Heart left ventricle (tissue), 16 donors: ENCODE results near the gene EDA. TPM values are rescaled to one million over a fixed set of nuclear protein-coding genes. Genes with fewer than 3 reads are reported as not detected.

ENCODE experiments used
- ATAC-seq, 4 donors: fragments of 200-7000 bp; cut with Tn5 transposase; one replicate each; pipeline ENCODE4 v1.9.1; 2020 to 2022; ENCODE audit warnings: moderate library complexity in 4 of 4, mild to moderate bottlenecking in 3 of 4, moderate number of reproducible peaks in 1 of 4
- DNase-seq, 5 donors: peaks; one replicate each; pipeline ENCODE4 v3.0.0-alpha.2; 2020
- H3K27ac ChIP-seq, 12 donors: fragments of 200-600 bp; sonication (generic) in 4 of 12; one replicate each; pipeline versions ENCODE4 v1.5.0 to v1.8.0; 2016 to 2022; ENCODE audit warnings: mild to moderate bottlenecking in 2 of 12
- H3K27me3 ChIP-seq, 9 donors: fragments of 200-600 bp; sonication (generic) in 2 of 9; one replicate each; pipeline versions ENCODE4 v1.5.1 to v1.8.0; 2016 to 2022; ENCODE audit warnings: mild to moderate bottlenecking in 3 of 9
- H3K36me3 ChIP-seq, 9 donors: fragments of 200-600 bp; sonication (generic) in 2 of 9; one replicate each; pipeline versions ENCODE4 v1.5.0 to v1.8.0; 2018 to 2022; ENCODE audit warnings: mild to moderate bottlenecking in 2 of 9
- H3K4me1 ChIP-seq, 12 donors: fragments of 200-600 bp; sonication (generic) in 4 of 12; one replicate each; pipeline versions ENCODE4 v1.5.0 to v1.8.0; 2016 to 2022; ENCODE audit warnings: mild to moderate bottlenecking in 3 of 12
- H3K4me3 ChIP-seq, 12 donors: fragments of 200-600 bp; sonication (generic) in 4 of 12; one replicate each; pipeline versions ENCODE4 v1.5.0 to v1.8.0; 2017 to 2022; ENCODE audit warnings: mild to moderate bottlenecking in 9 of 12, moderate library complexity in 4 of 12
- H3K9me3 ChIP-seq, 12 donors: fragments of 200-600 bp; sonication (generic) in 4 of 12; one replicate each; pipeline versions ENCODE4 v1.5.0 to v1.8.0; 2016 to 2022; ENCODE audit warnings: mild to moderate bottlenecking in 1 of 12
- POLR2A ChIP-seq, 2 donors: fragments of 450-650 bp; IDR thresholded peaks; one replicate each; pipeline ENCODE4 v1.6.1; 2017; ENCODE audit warnings: antibody characterized with exemption in 2 of 2, mild to moderate bottlenecking in 2 of 2, moderate library complexity in 2 of 2
- WGBS, 4 donors: extraction: QIAGEN DNeasy Blood & Tissue Kit in 2 of 4; methylation state at CpG; one replicate each; pipeline versions ENCODE4 v1.1.5 to v1.1.7; 2013 to 2018; 5-methylcytosine and 5-hydroxymethylcytosine counted together
- intact Hi-C, 10 donors: fragments of 100-400 bp; cut with DNase I; formaldehyde crosslinking; loops; one replicate each; pipeline versions ENCODE4 v1.11.1 to v1.14.2; 2022
- polyA plus RNA-seq, 2 donors: library from polyadenylated mRNA; stranded (reverse); fragments of 200-250 nt; gene quantifications; one replicate each; pipeline ENCODE4 v1.2.3, GENCODE V29; 2013
- total RNA-seq, 9 donors: library from RNA; depleted of rRNA in 2 of 9; stranded (reverse); fragments of >200 nt in 2 of 9; fragmentation: NEBNext Ultra II Directional in 3 of 9; extraction: Animal tissue kit (Norgen Biotek cat#: 25700) in 3 of 9; gene quantifications; one replicate each; pipeline versions ENCODE4 v1.1.0 to v1.2.4, GENCODE V29; 2016 to 2023
- TF ChIP-seq, protein P1 (sequence below), 12 donors: fragments of 200-600 bp; sonication (generic) in 4 of 12; IDR thresholded peaks; one replicate each; pipeline versions ENCODE4 v1.5.0 to v1.8.0; 2018 to 2022; ENCODE audit warnings: antibody characterized with exemption in 12 of 12, mild to moderate bottlenecking in 5 of 12
- donor health status: ischemic (EF 13 %, LVEDD 7.1; RV severe dilation, severe dysfunction).
- donor health status: healthy with polysubstance abuse.
- donor health status: DM: no; HTN: yes; CAD: no.
- donor health status: DM: no; HTN: no; CAD: no.
- donor health status: ischemic (EF 25% LVEDD 6.9; RV normal size, moderate dysfunction).
- donor health status: ischemic (EF 25% LVEDD 5.7; RV mildly dilated, moderate dysfunction).
- donor health status: healthy.
- donor health status: DM: yes; HTN: yes; CAD: no.
- donor health status: ischemic (EF 35%, LVEDD 5.7; RV mildly dilated, moderate dysfunction).
- donor health status: nonischemic (EF 11% LVEDD 7.7; RV severe dilation, severe dysfunction).
- donor health status: DM: yes; HTN: yes; CAD: no.
- donor health status: PGD.
- donor health status: ischemic (EF 29% LVEDD 5.4; RV normal size, mild dysfunction).
- donor health status: nonischemic (EF 23%, LVEDD 6.1; RV moderate dilation, normal function).

Gene EDA
- total and polyA plus RNA-seq, 11 donors = 2.1 to 13.6 (median 6.3) TPM

DNA sequence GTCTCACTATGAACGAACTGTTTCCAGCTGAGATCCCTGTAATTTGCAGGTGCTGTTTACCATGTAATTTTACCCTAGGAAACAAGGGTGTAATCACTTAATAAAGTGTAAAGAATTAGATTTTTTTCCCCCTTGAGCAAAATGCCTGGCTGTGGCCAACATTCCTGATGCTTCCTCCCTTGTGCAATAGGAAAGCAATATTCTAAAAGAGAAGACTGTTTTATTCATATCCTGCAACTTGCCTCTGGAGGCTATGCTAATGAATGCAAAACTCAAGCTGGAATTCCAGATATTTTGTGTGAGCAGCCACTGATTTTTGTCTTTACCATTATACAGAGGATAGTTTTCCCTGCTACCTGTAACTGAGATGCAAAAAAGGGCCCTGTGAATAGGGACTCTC, 335.8 kb downstream of the EDA start:
- Histone ChIP-seq H3K4me3 (no peak overlapping the region), H3K4me1 (no peaks in the 10 kb centered on the region), H3K27me3 (peaks cover 0 to 3% (median 0%) of the 10 kb centered on the region in 9 donors), H3K9me3 (peaks cover 0 to 3% (median 0%) of the 10 kb centered on the region in 12 donors), H3K36me3 (no peaks in the 10 kb centered on the region), H3K27ac (no peak overlapping the region)
- 58 to 87% (median 80%) methylated on average over 1 of the region's 1 CpG for WGBS, 4 donors
- TF ChIP-seq POLR2A (IDR thresholded peaks at IDR 0.05) = no peak
- TF ChIP-seq, protein P1, sequence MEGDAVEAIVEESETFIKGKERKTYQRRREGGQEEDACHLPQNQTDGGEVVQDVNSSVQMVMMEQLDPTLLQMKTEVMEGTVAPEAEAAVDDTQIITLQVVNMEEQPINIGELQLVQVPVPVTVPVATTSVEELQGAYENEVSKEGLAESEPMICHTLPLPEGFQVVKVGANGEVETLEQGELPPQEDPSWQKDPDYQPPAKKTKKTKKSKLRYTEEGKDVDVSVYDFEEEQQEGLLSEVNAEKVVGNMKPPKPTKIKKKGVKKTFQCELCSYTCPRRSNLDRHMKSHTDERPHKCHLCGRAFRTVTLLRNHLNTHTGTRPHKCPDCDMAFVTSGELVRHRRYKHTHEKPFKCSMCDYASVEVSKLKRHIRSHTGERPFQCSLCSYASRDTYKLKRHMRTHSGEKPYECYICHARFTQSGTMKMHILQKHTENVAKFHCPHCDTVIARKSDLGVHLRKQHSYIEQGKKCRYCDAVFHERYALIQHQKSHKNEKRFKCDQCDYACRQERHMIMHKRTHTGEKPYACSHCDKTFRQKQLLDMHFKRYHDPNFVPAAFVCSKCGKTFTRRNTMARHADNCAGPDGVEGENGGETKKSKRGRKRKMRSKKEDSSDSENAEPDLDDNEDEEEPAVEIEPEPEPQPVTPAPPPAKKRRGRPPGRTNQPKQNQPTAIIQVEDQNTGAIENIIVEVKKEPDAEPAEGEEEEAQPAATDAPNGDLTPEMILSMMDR (IDR thresholded peaks at IDR 0.05) = no peak
- ATAC-seq (no peak), DNase-seq (no peak)
- intact Hi-C loops = no loop called here

DNA sequence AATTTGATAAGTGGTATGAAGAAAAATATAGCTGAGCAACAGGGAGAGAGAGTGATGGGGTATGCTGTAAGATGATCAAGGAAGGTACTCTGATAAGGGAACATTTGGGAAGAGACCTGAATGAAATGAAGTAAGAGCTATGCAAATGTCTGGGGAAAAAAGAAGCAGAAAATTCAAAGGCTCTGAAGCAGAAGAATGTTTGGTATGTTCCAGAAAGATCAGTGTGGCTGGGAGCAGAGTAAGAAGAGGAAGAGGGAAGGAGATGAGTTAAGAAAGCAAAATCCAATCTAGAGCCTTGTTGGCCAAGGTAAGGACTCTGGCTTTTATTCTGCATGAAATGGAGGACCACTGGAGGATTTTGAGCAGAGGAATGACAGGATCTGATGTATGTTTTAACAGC, 343.8 kb downstream of the EDA start:
- peaks cover 0 to 3% (median 0%) of the 10 kb centered on the region in 9 donors for H3K27me3 ChIP-seq
- no peak overlapping the region for H3K4me3 ChIP-seq
- no peak for ATAC-seq
- no peak overlapping the region for H3K27ac ChIP-seq
- no peak for TF ChIP-seq POLR2A (IDR thresholded peaks at IDR 0.05)
- TF ChIP-seq, protein P1 (IDR thresholded peaks at IDR 0.05) = no peak
- DNase-seq = no peak
- no peaks in the 10 kb centered on the region for H3K36me3 ChIP-seq
- H3K9me3 ChIP-seq = no peaks in the 10 kb centered on the region
- H3K4me1 ChIP-seq = no peaks in the 10 kb centered on the region
- intact Hi-C loops = no loop called here

DNA sequence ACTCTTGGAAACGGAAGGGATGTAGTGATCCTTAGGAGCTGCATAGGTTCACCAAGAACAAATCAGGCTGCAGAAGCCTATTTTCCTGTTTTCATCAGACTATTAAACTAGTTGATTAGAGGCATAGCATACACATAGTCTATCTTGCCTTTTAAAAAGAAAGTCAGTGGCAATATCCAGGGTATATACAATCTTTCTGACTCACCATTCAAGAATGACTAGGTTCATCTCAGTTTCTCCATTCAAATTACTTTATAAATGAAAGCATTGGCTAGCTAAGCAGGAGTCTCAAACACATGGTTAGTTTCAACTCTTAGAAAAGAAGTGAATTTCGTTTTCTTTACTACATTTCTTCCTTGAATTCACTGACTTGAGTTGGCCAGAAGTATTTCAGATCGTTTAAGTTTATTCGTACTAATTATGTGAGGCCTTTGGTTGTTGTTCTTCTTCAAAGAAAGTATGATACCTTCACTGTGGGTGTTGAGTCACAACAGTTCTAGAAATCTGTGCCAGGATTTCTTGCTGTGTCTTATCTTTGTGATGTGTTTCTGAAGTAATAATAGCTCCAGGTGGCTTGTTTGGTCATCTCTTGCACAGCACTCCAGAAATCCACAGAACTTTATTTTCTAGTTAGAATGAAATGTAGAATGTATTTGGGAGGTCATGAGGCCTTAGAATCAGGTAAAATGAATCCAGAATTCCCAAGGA, 345.6 kb downstream of the EDA start:
- no peaks in the 10 kb centered on the region for H3K9me3 ChIP-seq
- no peaks in the 10 kb centered on the region for H3K4me1 ChIP-seq
- intact Hi-C loops = no loop called here
- TF ChIP-seq POLR2A (IDR thresholded peaks at IDR 0.05) = no peak
- TF ChIP-seq, protein P1 (IDR thresholded peaks at IDR 0.05) = no peak
- DNase-seq (no peak), ATAC-seq (no peak)
- H3K27ac ChIP-seq = no peak overlapping the region
- H3K4me3 ChIP-seq = no peak overlapping the region
- H3K36me3 ChIP-seq = no peaks in the 10 kb centered on the region
- H3K27me3 ChIP-seq = no peaks in the 10 kb centered on the region
- WGBS, 4 donors = 59 to 88% (median 71%) methylated on average over 4 of the region's 4 CpGs

DNA sequence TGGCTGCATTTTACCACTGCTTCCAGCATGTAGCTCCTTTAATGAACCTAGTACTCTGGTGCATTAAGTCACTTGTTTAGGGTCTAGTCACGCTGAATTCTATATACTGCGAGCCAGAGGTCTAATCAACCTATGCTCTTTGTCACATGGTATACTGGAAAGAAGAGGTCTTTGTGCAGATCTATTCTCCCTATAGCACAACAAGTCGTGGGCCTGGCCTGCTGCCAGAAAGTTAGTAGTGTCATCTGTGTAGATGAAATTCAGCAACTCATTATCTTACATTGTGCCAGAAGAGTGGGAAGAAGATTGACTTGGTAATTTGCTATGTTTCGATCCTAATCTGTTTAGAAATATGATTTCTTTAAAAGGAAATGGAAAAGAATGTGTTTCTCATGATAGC, 353.0 kb downstream of the EDA start:
- H3K27me3 ChIP-seq = peaks cover 0 to 4% (median 0%) of the 10 kb centered on the region in 9 donors
- no peak for ATAC-seq
- DNase-seq = peak in 2 of 5 donors; percentile 13 to 33
- 38 to 45% (median 43%) methylated on average over 4 of the region's 4 CpGs for WGBS, 4 donors
- no peak overlapping the region for H3K27ac ChIP-seq
- H3K36me3 ChIP-seq = no peaks in the 10 kb centered on the region
- H3K4me1 ChIP-seq = no peaks in the 10 kb centered on the region
- no peak overlapping the region for H3K4me3 ChIP-seq
- intact Hi-C loops = no loop called here
- H3K9me3 ChIP-seq = no peaks in the 10 kb centered on the region
- TF ChIP-seq POLR2A (IDR thresholded peaks at IDR 0.05) = no peak
- TF ChIP-seq, protein P1 (IDR thresholded peaks at IDR 0.05) = no peak
